ENCODE results near the gene ARHGAP26. TPM values are rescaled to one million over a fixed set of nuclear protein-coding genes. Genes with fewer than 3 reads are reported as not detected.

The ARHGAP26 gene
- total and polyA plus RNA-seq, 5 donors, result 13.2 to 56.9 (median 47.0) TPM

DNA sequence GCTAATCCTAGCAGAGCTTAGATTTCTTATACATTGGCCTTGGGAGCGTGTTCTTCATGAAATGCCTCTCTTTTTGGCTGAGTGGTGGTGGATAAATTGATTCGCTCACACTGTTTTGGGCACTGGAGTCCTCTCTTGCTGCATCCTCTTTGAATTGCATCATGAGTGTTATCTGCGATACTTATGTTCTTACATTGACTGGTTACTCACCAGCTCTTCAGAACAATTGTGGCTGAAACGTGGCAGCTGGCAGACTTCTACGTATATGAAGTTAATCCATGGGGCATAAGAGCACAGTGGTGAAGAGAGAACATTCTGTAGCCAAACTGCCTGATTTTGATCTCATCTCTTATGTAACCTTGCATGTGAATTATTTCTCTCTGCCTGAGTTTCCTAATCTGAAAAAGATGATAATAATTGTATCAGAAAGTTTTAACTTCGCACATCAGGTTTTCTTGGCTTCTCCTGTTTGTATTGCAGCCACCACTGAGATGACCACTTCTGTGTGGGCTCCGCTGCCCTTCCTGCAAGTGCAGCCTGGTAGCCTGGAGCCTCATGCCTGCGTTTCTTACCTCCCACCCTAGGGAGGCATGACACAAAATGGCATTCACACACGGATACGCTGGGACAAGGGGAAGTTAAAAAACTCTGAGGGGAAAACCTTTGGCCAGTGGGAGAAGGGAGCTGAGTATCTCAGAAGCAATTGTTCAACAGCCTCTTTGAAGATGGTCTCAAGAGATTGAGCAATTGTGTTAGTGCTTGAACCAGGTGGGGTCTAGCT, 295.2 kb downstream of the ARHGAP26 start:
- peaks cover 23% of the 10 kb centered on the region for H3K4me1 ChIP-seq (ENCODE audit: control insufficient read depth, insufficient read depth, low read length)
- intact Hi-C loops (cut with DNase I), result no loop called here

DNA sequence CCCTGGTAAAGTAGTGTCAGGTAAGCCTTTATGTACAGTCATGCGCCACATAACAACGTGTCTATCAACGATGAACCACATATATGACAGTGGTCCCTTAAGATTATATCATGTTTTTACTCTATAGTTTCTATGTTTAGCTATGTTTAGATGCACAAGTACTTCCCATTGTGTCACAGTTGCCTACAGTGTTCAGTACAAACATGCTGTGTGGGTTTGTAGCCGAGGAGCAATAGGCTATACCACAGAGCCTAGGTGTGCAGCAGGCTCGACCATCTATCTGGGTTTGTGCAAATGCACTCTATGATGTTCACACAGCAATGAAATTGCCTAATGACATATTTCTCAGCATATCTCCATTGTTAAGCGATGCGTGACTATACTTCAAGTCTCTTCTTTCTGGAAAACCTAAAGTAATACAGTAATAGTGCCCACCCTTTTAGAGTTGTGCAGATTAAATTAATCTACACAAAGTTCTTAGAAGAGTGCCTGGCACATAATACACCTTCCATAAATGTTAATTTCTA, 295.9 kb downstream of the ARHGAP26 start:
- no peak for ATAC-seq

More for the DNA sequence above, 295.2 kb downstream of the ARHGAP26 start:
- Histone ChIP-seq H3K27ac (ENCODE audit: low read length) (peak overlapping the region; percentile 43), H3K27me3 (ENCODE audit: control insufficient read depth, insufficient read depth) (no peaks in the 10 kb centered on the region), H3K4me3 (ENCODE audit: low read length) (no peak overlapping the region), H3K9me3 (ENCODE audit: control insufficient read depth, low read length) (no peaks in the 10 kb centered on the region)
- 48% methylated on average over 10 of the region's 10 CpGs for WGBS
- peak in 1 of 2 donors; percentile 42 for ATAC-seq
- DNase-seq, result peak in 1 of 3 donors; percentile 35

DNA sequence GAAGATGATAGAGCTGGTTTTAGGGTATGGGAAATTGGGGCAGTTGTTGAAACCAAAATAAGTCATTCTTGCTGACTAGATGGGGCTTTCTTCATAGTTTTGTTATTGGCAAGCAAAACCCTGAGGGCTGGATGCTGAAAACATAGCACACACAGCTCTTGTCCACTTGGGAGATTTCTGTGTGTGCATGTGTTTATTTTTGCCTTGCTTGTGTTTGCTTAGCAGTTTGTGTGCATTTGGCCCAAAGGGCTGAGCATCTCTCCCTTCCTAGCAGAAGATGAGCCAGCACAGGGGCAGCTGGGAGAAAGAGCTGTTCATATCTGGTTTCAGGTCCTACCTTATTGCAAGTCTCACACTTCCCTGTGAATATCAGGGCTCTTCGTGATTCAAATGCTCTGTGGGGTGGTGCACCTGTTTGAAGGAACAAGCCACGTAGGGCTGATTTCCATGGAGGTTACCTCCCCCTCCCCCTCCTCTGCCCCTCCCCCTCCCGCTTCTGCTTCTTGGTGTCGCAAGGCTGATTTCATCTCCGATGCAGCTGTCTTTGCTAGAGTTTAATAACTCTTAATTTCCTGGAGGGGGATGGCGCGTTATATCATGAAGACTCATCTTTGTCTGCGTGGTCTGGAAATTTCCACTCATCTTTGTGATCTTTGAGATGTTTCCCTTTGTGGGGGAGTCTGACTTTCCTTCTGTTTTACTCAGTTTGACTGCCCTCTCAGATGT, 296.5 kb downstream of the ARHGAP26 start:
- ATAC-seq (no peak), DNase-seq (no peak)
- intact Hi-C loops (cut with DNase I), result no loop called here
- Histone ChIP-seq H3K9me3 (ENCODE audit: control insufficient read depth, low read length) (no peaks in the 10 kb centered on the region), H3K27ac (ENCODE audit: low read length) (no peak overlapping the region), H3K4me3 (ENCODE audit: low read length) (no peak overlapping the region), H3K27me3 (ENCODE audit: control insufficient read depth, insufficient read depth) (no peaks in the 10 kb centered on the region), H3K4me1 (ENCODE audit: control insufficient read depth, insufficient read depth, low read length) (peaks cover 23% of the 10 kb centered on the region)
- WGBS, result 47% methylated on average over 8 of the region's 8 CpGs

More for the DNA sequence above, 295.9 kb downstream of the ARHGAP26 start:
- Histone ChIP-seq H3K4me1 (ENCODE audit: control insufficient read depth, insufficient read depth, low read length) (peaks cover 23% of the 10 kb centered on the region), H3K27ac (ENCODE audit: low read length) (no peak overlapping the region), H3K9me3 (ENCODE audit: control insufficient read depth, low read length) (no peaks in the 10 kb centered on the region), H3K4me3 (ENCODE audit: low read length) (no peak overlapping the region), H3K27me3 (ENCODE audit: control insufficient read depth, insufficient read depth) (no peaks in the 10 kb centered on the region)
- no peak for DNase-seq
- intact Hi-C loops (cut with DNase I), result no loop called here
- 96% methylated on average over 7 of the region's 7 CpGs for WGBS

DNA sequence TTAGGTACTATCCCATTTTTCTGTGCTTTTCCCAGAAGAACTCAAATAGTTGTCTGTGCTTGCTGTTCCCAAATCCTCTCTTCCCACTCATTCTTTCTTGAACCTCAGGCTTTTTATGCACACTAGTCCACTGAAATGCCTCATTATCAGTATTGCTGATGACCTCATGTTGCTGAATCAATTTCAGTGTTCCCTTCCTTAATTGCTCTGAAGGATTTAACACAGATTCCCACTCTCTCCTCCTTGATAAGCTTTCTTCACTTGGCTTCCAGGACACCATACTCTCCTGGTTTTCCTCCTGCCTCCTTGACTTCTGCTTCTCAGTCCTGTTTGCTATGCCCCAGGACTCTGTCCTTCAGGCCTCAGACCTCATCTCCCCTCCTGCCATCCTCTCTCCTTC, 298.5 kb downstream of the ARHGAP26 start:
- intact Hi-C loops (cut with DNase I), result no loop called here
- no peak overlapping the region for H3K27ac ChIP-seq (ENCODE audit: low read length)
- peaks cover 13% of the 10 kb centered on the region for H3K4me1 ChIP-seq (ENCODE audit: control insufficient read depth, insufficient read depth, low read length)
- ATAC-seq, result no peak
- H3K27me3 ChIP-seq (ENCODE audit: control insufficient read depth, insufficient read depth), result no peaks in the 10 kb centered on the region
- H3K4me3 ChIP-seq (ENCODE audit: low read length), result no peak overlapping the region
- no peak for DNase-seq
- no peaks in the 10 kb centered on the region for H3K9me3 ChIP-seq (ENCODE audit: control insufficient read depth, low read length)

DNA sequence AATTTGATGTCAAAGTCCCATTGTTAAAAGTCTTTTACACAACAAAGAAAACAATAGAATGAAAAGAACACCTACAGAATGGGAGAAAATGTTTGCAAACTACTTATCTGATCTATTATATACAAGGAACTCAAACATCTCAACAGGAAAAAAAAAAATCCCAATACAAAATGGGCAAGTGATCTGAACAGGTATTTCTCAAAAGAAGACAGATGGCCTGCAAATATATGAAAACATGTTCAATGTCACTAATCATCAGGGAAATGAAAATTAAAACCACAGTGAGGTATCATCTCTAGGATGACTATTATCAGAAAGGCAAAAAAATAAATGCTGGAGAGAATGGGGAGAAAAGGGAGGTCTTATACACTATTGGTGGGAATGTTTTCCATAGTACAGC, 301.8 kb downstream of the ARHGAP26 start:
- intact Hi-C loops (cut with DNase I), result no loop called here
- Histone ChIP-seq H3K27me3 (ENCODE audit: control insufficient read depth, insufficient read depth) (no peaks in the 10 kb centered on the region), H3K27ac (ENCODE audit: low read length) (no peak overlapping the region), H3K9me3 (ENCODE audit: control insufficient read depth, low read length) (no peaks in the 10 kb centered on the region), H3K4me1 (ENCODE audit: control insufficient read depth, insufficient read depth, low read length) (no peaks in the 10 kb centered on the region), H3K4me3 (ENCODE audit: low read length) (no peak overlapping the region)
- DNase-seq (no peak), ATAC-seq (no peak)

DNA sequence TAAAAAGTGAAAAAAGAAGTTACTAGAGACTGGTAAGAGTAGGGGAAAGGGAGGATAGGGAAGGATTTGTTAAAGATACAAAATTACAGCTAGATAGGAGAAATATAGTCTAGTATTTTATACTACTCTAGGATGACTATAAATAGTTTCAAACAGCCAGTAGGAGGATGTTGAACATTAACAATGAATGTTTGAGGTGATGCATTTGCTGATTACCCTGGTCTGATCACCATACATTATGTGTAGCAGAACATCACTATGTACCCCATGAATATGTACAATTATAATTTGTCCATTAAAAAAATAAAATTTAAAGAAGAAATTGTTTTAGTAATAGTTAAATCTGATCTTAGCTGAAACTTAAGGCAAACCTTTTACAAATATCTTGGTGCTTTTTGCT, 302.6 kb downstream of the ARHGAP26 start:
- no peak overlapping the region for H3K27ac ChIP-seq (ENCODE audit: low read length)
- no peak overlapping the region for H3K4me3 ChIP-seq (ENCODE audit: low read length)
- ATAC-seq, result no peak
- intact Hi-C loops (cut with DNase I), result no loop called here
- no peak for DNase-seq
- H3K27me3 ChIP-seq (ENCODE audit: control insufficient read depth, insufficient read depth), result no peaks in the 10 kb centered on the region
- H3K4me1 ChIP-seq (ENCODE audit: control insufficient read depth, insufficient read depth, low read length), result peaks cover 2% of the 10 kb centered on the region
- no peaks in the 10 kb centered on the region for H3K9me3 ChIP-seq (ENCODE audit: control insufficient read depth, low read length)

DNA sequence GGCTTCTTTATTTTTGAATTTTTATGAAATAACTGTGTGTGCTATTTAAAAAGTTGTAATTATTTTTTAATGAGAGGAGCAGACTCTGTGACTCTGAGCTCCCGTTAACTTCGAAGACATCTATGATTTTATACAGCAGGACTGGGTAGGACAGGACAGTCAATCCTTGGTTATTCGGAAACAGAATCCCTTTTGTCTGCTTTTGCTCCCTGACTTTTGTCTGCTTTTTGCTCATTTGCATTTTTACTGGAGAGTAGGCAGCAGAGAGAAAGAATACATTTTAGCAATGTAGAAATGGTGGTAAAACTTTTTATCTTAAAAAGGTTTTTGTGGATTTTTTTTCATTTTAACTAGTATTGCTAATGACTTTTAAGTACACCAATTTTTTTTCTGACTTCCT, 303.6 kb downstream of the ARHGAP26 start:
- ATAC-seq, result no peak
- DNase-seq, result no peak
- 87% methylated on average over 3 of the region's 3 CpGs for WGBS
- Histone ChIP-seq H3K4me1 (ENCODE audit: control insufficient read depth, insufficient read depth, low read length) (peaks cover 2% of the 10 kb centered on the region), H3K9me3 (ENCODE audit: control insufficient read depth, low read length) (no peaks in the 10 kb centered on the region), H3K27ac (ENCODE audit: low read length) (no peak overlapping the region), H3K27me3 (ENCODE audit: control insufficient read depth, insufficient read depth) (no peaks in the 10 kb centered on the region), H3K4me3 (ENCODE audit: low read length) (no peak overlapping the region)
- intact Hi-C loops (cut with DNase I), result no loop called here

DNA sequence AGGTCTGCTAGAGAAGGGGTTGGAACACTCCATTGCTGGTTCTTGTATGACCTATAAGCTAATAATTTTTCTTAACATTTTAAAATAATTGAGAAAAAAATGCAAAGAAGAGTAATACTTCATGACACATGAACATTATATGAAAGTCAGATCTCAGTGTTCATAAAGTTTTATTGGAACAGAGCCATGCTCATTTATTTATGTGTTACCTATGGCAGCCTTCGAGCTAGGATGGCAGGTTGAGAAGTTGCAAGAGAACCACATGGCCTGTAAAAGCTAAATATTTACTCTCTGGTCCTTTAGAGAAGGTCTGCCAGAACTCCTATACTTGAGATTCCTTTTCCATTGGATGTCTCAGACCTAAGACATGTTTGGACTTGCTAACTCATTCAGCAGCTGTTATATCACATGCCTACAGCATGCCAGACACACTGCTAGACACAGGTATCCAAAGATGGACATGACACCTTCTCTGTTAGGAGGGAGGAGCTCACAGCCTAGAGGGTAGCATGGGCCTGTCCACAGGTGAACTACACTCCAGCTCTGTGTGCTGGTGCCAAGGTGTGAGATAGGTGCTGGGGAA, 304.3 kb downstream of the ARHGAP26 start:
- Histone ChIP-seq H3K9me3 (ENCODE audit: control insufficient read depth, low read length) (no peaks in the 10 kb centered on the region), H3K27me3 (ENCODE audit: control insufficient read depth, insufficient read depth) (no peaks in the 10 kb centered on the region), H3K27ac (ENCODE audit: low read length) (no peak overlapping the region), H3K4me3 (ENCODE audit: low read length) (no peak overlapping the region), H3K4me1 (ENCODE audit: control insufficient read depth, insufficient read depth, low read length) (peaks cover 2% of the 10 kb centered on the region)
- intact Hi-C loops (cut with DNase I), result no loop called here
- 96% methylated on average over 1 of the region's 1 CpG for WGBS
- DNase-seq, result no peak
- ATAC-seq, result no peak

DNA sequence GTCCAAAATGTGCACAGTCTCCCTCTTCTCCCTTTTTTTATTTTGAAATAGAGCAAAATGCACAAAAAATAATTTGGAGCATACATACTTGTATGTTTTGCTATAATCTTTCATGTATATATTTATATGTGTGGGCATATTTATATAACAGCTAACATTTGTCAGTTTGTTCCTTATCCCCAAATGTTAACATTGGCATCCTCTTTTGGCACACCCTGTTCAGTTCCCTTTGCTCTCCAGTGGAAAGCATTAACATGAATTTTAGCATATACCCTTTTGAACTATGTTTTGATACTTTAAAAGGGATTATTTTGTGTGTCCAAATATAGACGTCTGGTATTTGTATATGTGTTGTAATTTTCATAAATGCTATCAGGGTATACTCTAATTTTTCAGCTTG, 306.2 kb downstream of the ARHGAP26 start:
- Histone ChIP-seq H3K27ac (ENCODE audit: low read length) (no peak overlapping the region), H3K4me1 (ENCODE audit: control insufficient read depth, insufficient read depth, low read length) (peaks cover 2% of the 10 kb centered on the region), H3K9me3 (ENCODE audit: control insufficient read depth, low read length) (no peaks in the 10 kb centered on the region), H3K4me3 (ENCODE audit: low read length) (no peak overlapping the region), H3K27me3 (ENCODE audit: control insufficient read depth, insufficient read depth) (no peaks in the 10 kb centered on the region)
- no peak for DNase-seq
- WGBS, result 76% methylated on average over 1 of the region's 1 CpG
- ATAC-seq, result no peak
- intact Hi-C loops (cut with DNase I), result no loop called here

DNA sequence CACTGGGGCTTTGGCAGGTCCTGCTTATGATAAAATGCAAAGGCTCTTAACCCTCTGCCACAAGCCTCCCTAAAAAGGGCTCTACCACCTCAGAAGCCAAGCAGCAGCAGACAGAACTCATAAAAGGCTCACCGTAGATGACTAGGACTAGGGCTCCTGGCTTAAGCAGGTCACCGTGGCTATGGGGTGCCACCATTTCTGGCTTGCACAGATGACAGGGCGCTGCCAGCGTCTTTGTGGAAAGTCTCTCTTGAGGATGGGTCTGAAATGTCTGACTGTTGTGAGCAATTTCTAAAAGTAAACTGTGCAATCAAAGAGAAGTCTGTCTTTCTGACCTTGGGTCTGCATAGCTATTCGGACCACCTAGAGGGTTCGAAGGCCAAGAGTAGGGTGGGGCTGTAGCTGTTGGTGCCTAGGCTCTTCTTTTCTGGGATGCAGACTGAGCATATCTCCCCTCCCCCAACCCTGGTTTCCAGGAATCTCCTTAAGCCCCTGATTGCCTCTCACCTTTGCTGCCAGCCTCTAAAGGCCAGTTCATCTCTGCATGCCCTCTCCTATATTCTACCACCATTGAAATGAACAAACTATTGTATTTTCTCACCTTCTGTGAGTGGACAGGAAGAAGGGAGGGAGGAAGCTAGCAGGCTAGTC, 307.4 kb downstream of the ARHGAP26 start:
- no peak overlapping the region for H3K4me3 ChIP-seq (ENCODE audit: low read length)
- DNase-seq (no peak), ATAC-seq (no peak)
- intact Hi-C loops (cut with DNase I), result no loop called here
- H3K9me3 ChIP-seq (ENCODE audit: control insufficient read depth, low read length), result no peaks in the 10 kb centered on the region
- WGBS, result 84% methylated on average over 6 of the region's 6 CpGs
- H3K27ac ChIP-seq (ENCODE audit: low read length), result no peak overlapping the region
- H3K4me1 ChIP-seq (ENCODE audit: control insufficient read depth, insufficient read depth, low read length), result peaks cover 2% of the 10 kb centered on the region
- no peaks in the 10 kb centered on the region for H3K27me3 ChIP-seq (ENCODE audit: control insufficient read depth, insufficient read depth)

DNA sequence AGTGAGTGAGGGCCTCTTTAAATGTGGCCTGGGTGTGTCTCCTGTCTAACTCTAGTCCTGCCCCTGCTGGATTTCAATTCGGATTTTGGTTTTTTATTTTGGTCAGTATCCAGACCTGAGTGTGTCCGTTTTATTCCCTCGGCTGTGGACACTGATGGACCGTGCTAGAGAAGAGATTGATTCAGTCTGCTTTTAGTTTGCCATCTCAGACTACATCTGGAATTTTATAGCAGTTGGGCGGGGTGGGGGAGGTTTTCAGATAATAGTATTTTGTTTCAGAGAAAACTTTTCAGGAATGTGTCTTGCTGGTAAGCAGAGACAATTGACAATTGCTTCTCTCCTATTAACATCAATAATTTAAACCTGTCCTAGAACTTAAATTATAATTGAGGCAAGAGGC, 308.1 kb downstream of the ARHGAP26 start:
- H3K4me3 ChIP-seq (ENCODE audit: low read length), result no peak overlapping the region
- intact Hi-C loops (cut with DNase I), result no loop called here
- H3K27ac ChIP-seq (ENCODE audit: low read length), result no peak overlapping the region
- no peaks in the 10 kb centered on the region for H3K9me3 ChIP-seq (ENCODE audit: control insufficient read depth, low read length)
- peaks cover 2% of the 10 kb centered on the region for H3K4me1 ChIP-seq (ENCODE audit: control insufficient read depth, insufficient read depth, low read length)
- DNase-seq (no peak), ATAC-seq (peak in 1 of 2 donors; percentile 31)
- WGBS, result 57% methylated on average over 5 of the region's 5 CpGs
- H3K27me3 ChIP-seq (ENCODE audit: control insufficient read depth, insufficient read depth), result no peaks in the 10 kb centered on the region
